ENCODE results near the gene SEC16A.

Gene SEC16A

DNA sequence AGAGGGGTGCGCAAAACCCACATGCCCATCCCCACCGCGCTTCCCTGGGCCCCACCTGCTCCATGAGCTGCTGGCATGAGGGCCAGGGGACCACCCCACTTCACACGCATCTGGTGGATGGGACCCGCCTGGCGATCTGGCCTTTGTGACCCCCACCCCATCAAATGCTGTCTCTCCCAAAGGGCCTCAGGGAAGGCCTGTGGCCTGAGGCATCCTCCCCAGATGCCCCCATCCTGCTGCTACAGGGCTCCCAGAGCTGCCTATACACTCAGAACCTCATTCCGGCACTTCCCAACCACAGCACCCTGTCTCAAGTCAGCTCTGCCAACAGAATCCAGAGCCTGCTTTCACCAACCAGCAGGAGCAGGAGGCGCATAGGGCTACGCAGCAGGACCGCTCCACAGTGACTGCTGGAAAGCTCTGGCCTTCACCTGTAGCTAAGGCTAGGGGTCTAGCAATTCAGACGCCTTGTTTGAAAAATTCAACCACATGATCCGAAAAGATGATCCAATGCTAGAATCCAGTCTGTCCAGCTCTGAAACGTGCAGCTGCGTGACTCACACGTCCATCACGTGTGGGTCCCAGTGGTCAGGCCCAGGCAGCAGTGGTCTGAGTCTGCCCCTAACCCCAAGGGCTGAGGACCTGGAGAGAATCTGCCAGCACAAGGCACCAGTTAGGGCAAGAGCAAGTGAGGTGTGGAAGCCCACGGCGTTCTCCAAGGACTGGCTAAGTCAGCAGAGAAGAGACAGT, 81.5 kb downstream of the SEC16A start:
- Histone ChIP-seq H3K36me3 (replicated peaks in 1 of 2; ENCODE audit: control insufficient read depth in 2 of 2, insufficient read depth in 2 of 2, low read length in 2 of 2) (peaks cover 46 to 68% of the 10 kb centered on the region in 2 donors), H3K14ac (ENCODE audit: low read length) (no peak overlapping the region)

DNA sequence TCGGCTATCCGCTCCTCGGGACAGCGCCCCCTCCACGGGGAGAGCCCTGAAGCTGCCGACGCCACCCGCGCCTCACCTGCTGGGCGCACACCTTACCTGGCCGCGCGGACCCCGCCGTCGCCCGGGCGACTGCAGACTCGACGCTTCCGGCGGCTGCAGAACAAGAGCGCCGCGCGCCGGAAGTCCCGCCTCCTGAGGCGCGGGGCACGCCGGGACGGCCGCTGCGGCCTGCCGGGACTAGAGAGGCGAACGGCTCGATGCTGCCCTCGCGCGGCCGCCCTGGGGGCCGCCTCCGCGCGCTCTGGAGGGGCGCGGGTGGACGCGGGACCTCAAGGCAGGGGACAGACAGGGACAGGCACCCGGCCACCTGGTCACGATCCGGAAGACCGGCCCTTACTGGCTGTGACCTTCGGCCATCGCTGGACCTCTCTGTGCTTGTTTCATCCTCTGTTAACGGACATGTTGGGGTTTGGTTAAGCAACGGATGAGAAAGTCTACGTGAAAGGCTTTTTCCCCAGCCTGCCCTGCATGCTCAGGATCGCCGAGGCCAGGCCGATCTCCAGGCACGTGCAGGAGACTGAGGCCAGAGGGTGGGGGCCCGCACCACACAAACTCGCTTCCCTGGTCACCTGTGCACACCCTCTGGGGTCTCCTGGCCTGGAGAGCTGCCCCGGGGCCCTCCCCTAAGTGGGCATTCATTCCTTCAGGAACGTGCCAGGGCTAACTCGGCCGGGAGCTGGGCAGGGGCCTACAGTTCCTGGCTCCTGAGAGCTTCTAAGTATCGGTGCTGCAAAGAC, 82.6 kb downstream of the SEC16A start, which contains the start of gene SNAPC4:
SNAPC4 (minus strand) TSS at position 133 of the 797 bp plus-strand sequence. CDS start 1,742 bp downstream, outside the sequence.
- H3K27ac ChIP-seq (replicated peaks; ENCODE audit: low read length), result no peak within 1 kb of the TSS
- peak within 1 kb of the TSS; percentile 84 for H3K4ac ChIP-seq (ENCODE audit: low read length)
- H2BK12ac ChIP-seq (ENCODE audit: low read length), result peak within 1 kb of the TSS; percentile 90
- H4K91ac ChIP-seq (ENCODE audit: low read depth, low read length, poor library complexity), result peak within 1 kb of the TSS; percentile 53
- H3K14ac ChIP-seq (ENCODE audit: low read length), result peak within 1 kb of the TSS; percentile 89
- peak within 1 kb of the TSS; percentile 81 for H2BK15ac ChIP-seq (ENCODE audit: low read length)
- peak within 1 kb of the TSS; percentile 92 for H4K8ac ChIP-seq (ENCODE audit: low read depth, low read length)
- peaks cover 22% of the 10 kb centered on the region for H3K79me1 ChIP-seq (ENCODE audit: low read depth, low read length)
- WGBS, 2 donors (ENCODE audit: extremely low coverage in 2 of 2, insufficient read length in 2 of 2, insufficient replicate concordance in 1 of 2), result no CpG with 5 or more reads among the region's 71 CpGs
- H3K4me2 ChIP-seq (ENCODE audit: insufficient read depth, low read length, poor library complexity, severe bottlenecking), result peak within 1 kb of the TSS; percentile 99
- H3K4me3 ChIP-seq (ENCODE audit: low read length in 2 of 2), result peak within 1 kb of the TSS; percentile 94 to 99
- peak within 1 kb of the TSS; percentile 66 for H2BK5ac ChIP-seq (ENCODE audit: low read length)
- DNase-seq (ENCODE audit: low spot score), result peak; percentile 89
- H3K27me3 ChIP-seq (ENCODE audit: control insufficient read depth in 3 of 3, insufficient read depth in 3 of 3, low read depth in 1 of 3, low read length in 3 of 3), result no peaks in the 10 kb centered on the region
- peaks cover 47 to 69% of the 10 kb centered on the region in 2 donors for H3K36me3 ChIP-seq (replicated peaks in 1 of 2; ENCODE audit: control insufficient read depth in 2 of 2, insufficient read depth in 2 of 2, low read length in 2 of 2)
- H3K9ac ChIP-seq (ENCODE audit: low read depth, low read length, poor library complexity), result peak within 1 kb of the TSS; percentile 97
- peak within 1 kb of the TSS; percentile 97 for H3K23ac ChIP-seq (ENCODE audit: low read depth, low read length, poor library complexity)
- peak within 1 kb of the TSS; percentile 94 for H3K18ac ChIP-seq (ENCODE audit: low read length)
- H3K4me1 ChIP-seq (ENCODE audit: control insufficient read depth in 2 of 2, insufficient read depth in 1 of 2, low read depth in 1 of 2, low read length in 2 of 2), result peaks cover 8 to 15% of the 10 kb centered on the region in 2 donors
- H2AFZ ChIP-seq (ENCODE audit: low read length), result peak within 1 kb of the TSS; percentile 84
- peak within 1 kb of the TSS; percentile 97 for H2AK5ac ChIP-seq (ENCODE audit: low read depth, low read length)
- no peaks in the 10 kb centered on the region for H3K9me3 ChIP-seq (replicated peaks in 1 of 2; ENCODE audit: control insufficient read depth in 2 of 2, insufficient read depth in 1 of 2, low read depth in 1 of 2, low read length in 2 of 2)
- no peak within 1 kb of the TSS for H2BK120ac ChIP-seq (ENCODE audit: low read depth, low read length)

More for the DNA sequence above, 81.5 kb downstream of the SEC16A start:
- no peak overlapping the region for H3K9ac ChIP-seq (ENCODE audit: low read depth, low read length, poor library complexity)
- H3K4ac ChIP-seq (ENCODE audit: low read length), result no peak overlapping the region
- peaks cover 8 to 15% of the 10 kb centered on the region in 2 donors for H3K4me1 ChIP-seq (ENCODE audit: control insufficient read depth in 2 of 2, insufficient read depth in 1 of 2, low read depth in 1 of 2, low read length in 2 of 2)
- no peak overlapping the region for H2BK15ac ChIP-seq (ENCODE audit: low read length)
- no peak overlapping the region for H2AFZ ChIP-seq (ENCODE audit: low read length)
- H3K79me1 ChIP-seq (ENCODE audit: low read depth, low read length), result peaks cover 20% of the 10 kb centered on the region
- H3K27me3 ChIP-seq (ENCODE audit: control insufficient read depth in 3 of 3, insufficient read depth in 3 of 3, low read depth in 1 of 3, low read length in 3 of 3), result no peaks in the 10 kb centered on the region
- H4K8ac ChIP-seq (ENCODE audit: low read depth, low read length), result no peak overlapping the region
- no peaks in the 10 kb centered on the region for H3K9me3 ChIP-seq (replicated peaks in 1 of 2; ENCODE audit: control insufficient read depth in 2 of 2, insufficient read depth in 1 of 2, low read depth in 1 of 2, low read length in 2 of 2)
- no peak overlapping the region for H4K91ac ChIP-seq (ENCODE audit: low read depth, low read length, poor library complexity)
- H2BK12ac ChIP-seq (ENCODE audit: low read length), result no peak overlapping the region
- H3K18ac ChIP-seq (ENCODE audit: low read length), result no peak overlapping the region
- peak overlapping the region; percentile 67 for H3K23ac ChIP-seq (ENCODE audit: low read depth, low read length, poor library complexity)
- no peak overlapping the region for H2BK5ac ChIP-seq (ENCODE audit: low read length)
- H3K4me3 ChIP-seq (ENCODE audit: low read length in 2 of 2), result no peak overlapping the region
- peak overlapping the region; percentile 70 for H2AK5ac ChIP-seq (ENCODE audit: low read depth, low read length)
- no peak overlapping the region for H3K4me2 ChIP-seq (ENCODE audit: insufficient read depth, low read length, poor library complexity, severe bottlenecking)
- no peak overlapping the region for H3K27ac ChIP-seq (replicated peaks; ENCODE audit: low read length)
- H2BK120ac ChIP-seq (ENCODE audit: low read depth, low read length), result no peak overlapping the region
- DNase-seq (ENCODE audit: low spot score), result no peak
- WGBS, 2 donors (ENCODE audit: extremely low coverage in 2 of 2, insufficient read length in 2 of 2, insufficient replicate concordance in 1 of 2), result no CpG with 5 or more reads among the region's 18 CpGs

GRCh38 chr9:136399176-136400037, 83.4 kb downstream of the SEC16A start:
- no CpG with 5 or more reads among the region's 67 CpGs for WGBS, 2 donors (ENCODE audit: extremely low coverage in 2 of 2, insufficient read length in 2 of 2, insufficient replicate concordance in 1 of 2)
- Histone ChIP-seq H2BK15ac (ENCODE audit: low read length) (no peak overlapping the region), H3K79me1 (ENCODE audit: low read depth, low read length) (peaks cover 22% of the 10 kb centered on the region), H2BK120ac (ENCODE audit: low read depth, low read length) (no peak overlapping the region), H2BK12ac (ENCODE audit: low read length) (peak overlapping the region; percentile 90), H3K9me3 (replicated peaks in 1 of 2; ENCODE audit: control insufficient read depth in 2 of 2, insufficient read depth in 1 of 2, low read depth in 1 of 2, low read length in 2 of 2) (no peaks in the 10 kb centered on the region), H2AK5ac (ENCODE audit: low read depth, low read length) (peak overlapping the region; percentile 75), H2BK5ac (ENCODE audit: low read length) (peak overlapping the region; percentile 66), H3K4me2 (ENCODE audit: insufficient read depth, low read length, poor library complexity, severe bottlenecking) (peak overlapping the region; percentile 99), H3K36me3 (replicated peaks in 1 of 2; ENCODE audit: control insufficient read depth in 2 of 2, insufficient read depth in 2 of 2, low read length in 2 of 2) (peaks cover 48 to 69% of the 10 kb centered on the region in 2 donors), H3K4ac (ENCODE audit: low read length) (peak overlapping the region; percentile 84), H3K9ac (ENCODE audit: low read depth, low read length, poor library complexity) (peak overlapping the region; percentile 97), H4K91ac (ENCODE audit: low read depth, low read length, poor library complexity) (no peak overlapping the region), H3K23ac (ENCODE audit: low read depth, low read length, poor library complexity) (peak overlapping the region; percentile 97), H2AFZ (ENCODE audit: low read length) (peak overlapping the region; percentile 84), H3K27me3 (ENCODE audit: control insufficient read depth in 3 of 3, insufficient read depth in 3 of 3, low read depth in 1 of 3, low read length in 3 of 3) (no peaks in the 10 kb centered on the region), H3K18ac (ENCODE audit: low read length) (peak overlapping the region; percentile 94), H4K8ac (ENCODE audit: low read depth, low read length) (no peak overlapping the region), H3K27ac (replicated peaks; ENCODE audit: low read length) (no peak overlapping the region), H3K14ac (ENCODE audit: low read length) (peak overlapping the region; percentile 89), H3K4me1 (ENCODE audit: control insufficient read depth in 2 of 2, insufficient read depth in 1 of 2, low read depth in 1 of 2, low read length in 2 of 2) (peaks cover 8 to 15% of the 10 kb centered on the region in 2 donors), H3K4me3 (ENCODE audit: low read length in 2 of 2) (peak overlapping the region; percentile 94 to 99)
- no peak for DNase-seq (ENCODE audit: low spot score)
